GM13977 (cell line): ENCODE measurements around the gene SLC38A5.
"Not testable (repeated sequence)": the region's sequence is repeated elsewhere in the genome, so short reads cannot be mapped to it uniquely, and the experiment has no call there.

Source experiments
- DNase-seq: peaks from one replicate; pipeline ENCODE4 v3.0.0; 2012; ENCODE audit warnings: low spot score
- in situ Hi-C: fragments of 300-500 bp; cut with MboI; formaldehyde crosslinking; loops from one replicate; pipeline ENCODE4 v1.12.0; 2022; ENCODE audit warnings: low sequenced_read_pairs, low pct_unique_long_range_greater_than_20kb, mixed read lengths, inconsistent platforms; ENCODE audit not compliant: unreplicated experiment
- TF ChIP-seq, protein P1 (sequence below): IDR thresholded peaks from 2 replicates; pipeline ENCODE4 v1.5.1; 2012; ENCODE audit warnings: mild to moderate bottlenecking, control low read depth; ENCODE audit not compliant: insufficient read depth; ENCODE audit errors: extremely low read depth, missing control alignments

Gene SLC38A5

DNA sequence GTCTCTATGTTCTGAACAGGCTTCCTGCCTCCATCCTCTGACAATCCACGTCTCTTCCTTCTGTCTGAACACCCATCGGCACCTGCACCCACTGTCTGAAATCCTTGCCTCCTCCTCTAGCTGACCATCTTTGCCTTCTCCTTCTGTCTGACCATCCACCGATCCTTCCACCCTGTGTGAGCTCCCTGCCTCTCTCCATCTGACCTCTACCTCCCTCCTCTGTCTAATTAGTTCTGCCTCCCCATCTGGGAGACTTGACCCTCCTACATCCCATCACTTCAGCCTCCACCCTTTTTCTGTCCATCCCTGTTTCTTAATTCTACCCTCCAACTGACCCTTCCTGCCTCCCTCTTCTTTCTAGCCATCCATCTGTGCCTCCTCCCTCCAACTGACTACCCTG lies 10.0 kb downstream of the SLC38A5 start:
- no peak for DNase-seq
- TF ChIP-seq, protein P1, sequence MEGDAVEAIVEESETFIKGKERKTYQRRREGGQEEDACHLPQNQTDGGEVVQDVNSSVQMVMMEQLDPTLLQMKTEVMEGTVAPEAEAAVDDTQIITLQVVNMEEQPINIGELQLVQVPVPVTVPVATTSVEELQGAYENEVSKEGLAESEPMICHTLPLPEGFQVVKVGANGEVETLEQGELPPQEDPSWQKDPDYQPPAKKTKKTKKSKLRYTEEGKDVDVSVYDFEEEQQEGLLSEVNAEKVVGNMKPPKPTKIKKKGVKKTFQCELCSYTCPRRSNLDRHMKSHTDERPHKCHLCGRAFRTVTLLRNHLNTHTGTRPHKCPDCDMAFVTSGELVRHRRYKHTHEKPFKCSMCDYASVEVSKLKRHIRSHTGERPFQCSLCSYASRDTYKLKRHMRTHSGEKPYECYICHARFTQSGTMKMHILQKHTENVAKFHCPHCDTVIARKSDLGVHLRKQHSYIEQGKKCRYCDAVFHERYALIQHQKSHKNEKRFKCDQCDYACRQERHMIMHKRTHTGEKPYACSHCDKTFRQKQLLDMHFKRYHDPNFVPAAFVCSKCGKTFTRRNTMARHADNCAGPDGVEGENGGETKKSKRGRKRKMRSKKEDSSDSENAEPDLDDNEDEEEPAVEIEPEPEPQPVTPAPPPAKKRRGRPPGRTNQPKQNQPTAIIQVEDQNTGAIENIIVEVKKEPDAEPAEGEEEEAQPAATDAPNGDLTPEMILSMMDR: no peak
- in situ Hi-C loops: no loop called here

DNA sequence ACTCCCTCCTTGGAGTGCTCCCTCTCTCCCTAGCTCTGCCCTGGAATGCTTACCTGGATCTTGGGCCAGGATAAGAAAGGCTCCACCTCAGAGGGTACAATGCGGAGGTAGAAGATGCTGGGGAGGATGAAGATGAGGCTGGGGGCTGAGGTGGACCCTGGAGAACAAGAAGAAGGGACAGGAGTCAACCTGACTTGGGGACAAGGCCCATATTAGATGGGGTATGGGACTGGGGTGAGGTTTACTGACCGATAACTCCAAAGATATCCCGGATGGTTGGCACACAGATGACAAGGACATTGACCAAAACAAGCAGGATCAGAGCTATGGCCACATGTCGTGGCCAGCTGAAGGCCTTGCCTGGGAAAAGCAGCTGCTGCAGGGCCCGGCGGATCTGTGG lies 10.6 kb downstream of the SLC38A5 start:
- in situ Hi-C loops: no loop called here
- TF ChIP-seq, protein P1: no peak
- DNase-seq: no peak

GRCh38 chrX:48458711-48459110 lies 11.3 kb downstream of the SLC38A5 start:
- DNase-seq: no peak
- TF ChIP-seq, protein P1: no peak
- in situ Hi-C loops: no loop called here

DNA sequence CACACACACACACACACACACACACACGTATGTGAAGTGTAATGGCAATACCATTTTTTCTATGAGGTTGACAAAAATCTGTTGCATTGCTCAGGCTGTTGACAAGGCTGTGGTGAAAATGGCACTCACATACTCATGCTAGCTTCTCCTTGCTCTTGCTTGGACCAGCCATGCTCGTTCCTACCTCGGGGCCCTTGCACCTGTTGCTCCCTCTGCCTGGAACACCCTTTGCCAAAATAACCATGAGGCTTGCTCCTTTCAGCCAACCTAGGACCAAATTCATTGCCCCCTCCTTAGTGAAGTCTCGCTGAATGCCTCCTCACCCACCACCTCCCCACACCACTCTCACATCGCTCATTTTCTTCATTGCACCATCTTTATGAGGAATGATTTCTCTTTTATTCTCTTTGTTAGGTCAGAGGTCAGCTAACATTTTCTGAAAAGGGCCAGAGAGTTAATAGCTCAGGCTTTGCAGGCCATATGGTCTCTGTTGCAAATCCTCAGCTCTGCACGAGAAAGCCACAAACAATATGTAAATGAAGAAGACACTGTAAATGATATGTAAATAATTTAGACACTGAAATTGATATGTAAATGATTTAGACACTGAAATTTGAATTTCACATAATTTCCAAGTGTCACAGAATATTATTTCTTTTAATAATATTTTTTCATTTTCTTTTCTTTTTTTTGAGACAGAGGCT lies 13.3 kb downstream of the SLC38A5 start:
- in situ Hi-C loops: no loop called here
- TF ChIP-seq, protein P1: no peak
- no peak for DNase-seq

- in situ Hi-C loops: no loop called here
- DNase-seq: no peak
- TF ChIP-seq, protein P1: no peak
Measured at GRCh38 chrX:48451708-48452107, 18.4 kb downstream of the SLC38A5 start.

DNA sequence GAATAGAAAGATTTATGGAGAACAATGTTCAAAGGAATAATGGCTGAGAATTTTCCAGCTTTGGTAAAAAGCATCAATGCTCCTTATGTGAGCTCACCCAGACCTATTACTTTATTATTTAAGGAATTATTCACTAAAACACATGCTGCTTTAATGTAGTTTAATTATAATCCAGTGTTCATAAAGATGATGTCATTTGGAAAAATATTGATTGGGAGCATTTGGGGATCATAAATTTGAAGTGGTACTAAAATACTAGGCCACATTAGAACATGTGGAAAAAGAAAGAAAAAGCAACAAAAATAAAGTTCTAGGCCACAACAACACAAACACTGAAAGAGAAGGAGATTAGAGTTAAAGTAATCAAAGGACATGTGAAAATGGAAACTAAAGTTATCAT lies 20.0 kb downstream of the SLC38A5 start:
- TF ChIP-seq, protein P1: no peak
- in situ Hi-C loops: no loop called here
- DNase-seq: no peak

- in situ Hi-C loops, DNase-seq: not testable (repeated sequence)
Measured at GRCh38 chrX:48447201-48447600, 22.9 kb downstream of the SLC38A5 start.

DNA sequence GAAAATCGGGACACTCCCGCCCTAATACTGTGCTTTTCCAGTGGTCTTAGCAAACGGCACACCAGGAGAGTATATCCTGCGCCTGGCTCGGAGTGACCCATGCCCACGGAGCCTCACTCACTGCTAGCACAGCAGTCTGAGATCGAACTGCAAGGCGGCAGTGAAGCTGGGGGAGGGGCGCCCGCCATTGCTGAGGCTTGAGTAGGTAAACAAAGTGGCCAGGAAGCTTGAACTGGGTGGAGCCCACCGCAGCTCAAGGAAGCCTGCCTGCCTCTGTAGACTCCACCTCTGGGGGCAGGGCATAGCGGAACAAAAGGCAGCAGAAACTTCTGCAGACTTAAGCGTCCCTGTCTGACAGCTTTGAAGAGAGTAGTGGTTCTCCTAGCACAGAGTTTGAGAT lies 36.3 kb downstream of the SLC38A5 start:
- DNase-seq, in situ Hi-C loops: not testable (repeated sequence)

DNA sequence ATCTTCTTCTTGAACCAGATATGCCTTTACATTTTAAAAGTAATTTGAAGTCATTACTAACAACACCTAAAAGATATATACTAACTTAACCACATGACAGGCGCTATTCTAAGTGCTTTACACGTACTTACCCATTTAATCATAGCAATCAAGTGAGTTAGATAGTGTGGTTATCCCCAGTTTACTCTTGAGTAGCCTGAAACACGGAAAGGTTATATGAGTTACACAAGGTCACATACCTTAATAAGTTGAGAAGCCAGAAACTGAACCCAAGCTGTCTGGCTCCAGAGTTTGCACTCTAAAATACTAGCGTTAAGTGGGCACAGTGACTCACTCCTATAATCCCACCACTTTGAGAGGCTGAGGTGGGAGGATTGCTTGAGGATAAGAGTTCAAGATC lies 39.9 kb downstream of the SLC38A5 start:
- in situ Hi-C loops, DNase-seq: not testable (repeated sequence)

GRCh38 chrX:48429606-48430005 lies 40.5 kb downstream of the SLC38A5 start:
- in situ Hi-C loops, DNase-seq: not testable (repeated sequence)

DNA sequence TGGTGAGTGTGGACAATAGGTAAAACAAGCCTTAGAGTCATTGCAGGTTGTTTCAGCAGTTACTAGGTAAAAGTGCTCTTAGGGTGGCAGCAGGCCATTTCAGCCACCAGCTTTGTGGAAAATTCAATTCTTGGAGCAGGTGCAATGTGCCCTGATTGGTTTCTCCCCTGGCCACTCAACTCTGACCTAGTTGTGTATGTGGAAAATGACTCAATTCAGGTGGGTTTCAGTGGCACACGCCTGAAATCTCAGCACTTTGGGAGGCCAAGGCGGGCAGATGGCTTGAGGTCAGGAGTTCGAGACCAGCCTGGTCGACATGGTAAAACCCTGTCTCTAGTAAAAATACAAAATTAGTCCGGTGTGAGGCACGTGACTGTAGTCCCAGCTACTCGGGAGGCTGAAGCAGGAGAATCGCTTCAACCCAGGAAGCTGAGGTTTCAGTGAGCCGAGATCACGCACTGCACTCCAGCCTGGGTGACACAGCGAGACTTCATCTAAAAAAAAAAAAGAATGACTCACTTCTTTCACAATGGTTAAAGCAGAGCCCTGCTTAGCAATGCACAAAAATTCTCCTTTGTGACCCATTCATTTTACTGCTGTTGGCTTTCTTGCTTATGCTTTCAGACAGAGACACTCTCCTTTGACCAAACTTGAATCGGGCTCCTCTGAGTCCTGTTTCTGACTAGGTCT lies 42.9 kb downstream of the SLC38A5 start:
- in situ Hi-C loops, DNase-seq: not testable (repeated sequence)
